ENCODE results near the gene EPS8L1. TPM values are rescaled to one million over a fixed set of nuclear protein-coding genes. Genes with fewer than 3 reads are reported as not detected.

Gene EPS8L1
- polyA plus RNA-seq, 1 of the 3 experiments (the other 2 are of a cell fraction) = 12.9 TPM

DNA sequence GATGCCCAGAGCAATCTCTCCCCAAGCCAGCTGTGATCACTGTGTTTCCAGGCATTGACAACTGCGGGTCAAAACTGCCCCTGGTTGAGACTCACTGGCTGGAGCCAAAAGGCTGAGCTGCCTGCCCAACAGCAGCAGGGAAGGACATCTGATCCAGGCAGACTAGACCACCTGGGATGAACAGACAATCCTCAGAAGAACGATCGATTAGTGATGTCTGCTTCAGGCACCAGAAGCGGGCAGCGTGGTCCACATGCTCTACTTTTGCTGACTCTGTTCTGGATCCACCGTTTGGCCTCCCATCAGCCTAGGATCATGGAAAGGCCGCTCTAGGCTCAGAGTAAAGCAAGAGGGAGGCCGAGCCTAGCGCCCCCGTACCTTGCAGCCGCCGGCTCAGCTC lies 27.7 kb upstream of the EPS8L1 start:
- ChIA-PET CTCF (no interaction called here), POLR2A (no interaction called here)
- no peaks in the 10 kb centered on the region for H3K4me1 ChIP-seq (ENCODE audit: control insufficient read depth in 1 of 2, insufficient read depth in 2 of 2, low read depth in 1 of 2, low read length in 1 of 2)
- H3K9me2 ChIP-seq = no peaks in the 10 kb centered on the region
- no peaks in the 10 kb centered on the region for H4K20me1 ChIP-seq (ENCODE audit: insufficient read depth)
- 87% methylated on average over 12 of the region's 12 CpGs for WGBS (ENCODE audit: low lambda C conversion rate)
- peaks cover 0 to 43% of the 10 kb centered on the region in 2 experiments for H3K36me3 ChIP-seq (replicated peaks in 1 of 2; ENCODE audit: control insufficient read depth in 1 of 2, insufficient read depth in 2 of 2, low read length in 1 of 2)
- H3K4me2 ChIP-seq = no peak overlapping the region
- H2AFZ ChIP-seq (ENCODE audit: low read depth) = no peak overlapping the region
- DNase-seq = no peak
- H3K4me3 ChIP-seq (ENCODE audit: low read depth in 2 of 2, low read length in 1 of 2) = no peak overlapping the region
- no peaks in the 10 kb centered on the region for H3K79me2 ChIP-seq (ENCODE audit: insufficient read depth)
- H3K9me3 ChIP-seq = no peaks in the 10 kb centered on the region
- no peak overlapping the region for H3K27ac ChIP-seq (ENCODE audit: low read depth in 2 of 2, low read length in 1 of 2)
- H3F3A ChIP-seq (replicated peaks; ENCODE audit: insufficient read depth) = no peaks in the 10 kb centered on the region
- H3K27me3 ChIP-seq (ENCODE audit: insufficient read depth) = no peaks in the 10 kb centered on the region
- no peak overlapping the region for H3K9ac ChIP-seq
- TF ChIP-seq JUND (IDR thresholded peaks at IDR 0.05) = no peak
- TF ChIP-seq EP300 (IDR thresholded peaks at IDR 0.05; ENCODE audit: borderline replicate concordance in 1 of 2, low read depth in 1 of 2, low read length in 1 of 2) = no peak
- no peak for TF ChIP-seq SIN3A (IDR thresholded peaks at IDR 0.05; ENCODE audit: borderline replicate concordance, low read depth, low read length)
- TF ChIP-seq, protein P1, sequence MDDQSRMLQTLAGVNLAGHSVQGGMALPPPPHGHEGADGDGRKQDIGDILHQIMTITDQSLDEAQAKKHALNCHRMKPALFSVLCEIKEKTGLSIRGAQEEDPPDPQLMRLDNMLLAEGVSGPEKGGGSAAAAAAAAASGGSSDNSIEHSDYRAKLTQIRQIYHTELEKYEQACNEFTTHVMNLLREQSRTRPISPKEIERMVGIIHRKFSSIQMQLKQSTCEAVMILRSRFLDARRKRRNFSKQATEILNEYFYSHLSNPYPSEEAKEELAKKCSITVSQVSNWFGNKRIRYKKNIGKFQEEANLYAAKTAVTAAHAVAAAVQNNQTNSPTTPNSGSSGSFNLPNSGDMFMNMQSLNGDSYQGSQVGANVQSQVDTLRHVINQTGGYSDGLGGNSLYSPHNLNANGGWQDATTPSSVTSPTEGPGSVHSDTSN (IDR thresholded peaks at IDR 0.05) = no peak
- TF ChIP-seq REST (IDR thresholded peaks at IDR 0.05; ENCODE audit: low read depth, low read length) = no peak
- no peak for TF ChIP-seq TAF1 (IDR thresholded peaks at IDR 0.05; ENCODE audit: borderline replicate concordance, low read depth, low read length)
- no peak for TF ChIP-seq CHD2 (IDR thresholded peaks at IDR 0.05; ENCODE audit: low read length, partially characterized antibody)
- no peak for TF ChIP-seq RAD21 (IDR thresholded peaks at IDR 0.05; ENCODE audit: low read length)
- TF ChIP-seq POLR2AphosphoS5 (IDR thresholded peaks at IDR 0.05; ENCODE audit: low read depth, low read length) = no peak
- no peak for TF ChIP-seq FOXJ3 (CRISPR knock-in tag; IDR thresholded peaks at IDR 0.05)
- TF ChIP-seq FOSL2 (IDR thresholded peaks at IDR 0.05; ENCODE audit: borderline replicate concordance, low read depth) = no peak
- TF ChIP-seq, protein P2, sequence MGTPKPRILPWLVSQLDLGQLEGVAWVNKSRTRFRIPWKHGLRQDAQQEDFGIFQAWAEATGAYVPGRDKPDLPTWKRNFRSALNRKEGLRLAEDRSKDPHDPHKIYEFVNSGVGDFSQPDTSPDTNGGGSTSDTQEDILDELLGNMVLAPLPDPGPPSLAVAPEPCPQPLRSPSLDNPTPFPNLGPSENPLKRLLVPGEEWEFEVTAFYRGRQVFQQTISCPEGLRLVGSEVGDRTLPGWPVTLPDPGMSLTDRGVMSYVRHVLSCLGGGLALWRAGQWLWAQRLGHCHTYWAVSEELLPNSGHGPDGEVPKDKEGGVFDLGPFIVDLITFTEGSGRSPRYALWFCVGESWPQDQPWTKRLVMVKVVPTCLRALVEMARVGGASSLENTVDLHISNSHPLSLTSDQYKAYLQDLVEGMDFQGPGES (IDR thresholded peaks at IDR 0.05; ENCODE audit: low read depth, low read length) = no peak
- TF ChIP-seq TEAD4 (IDR thresholded peaks at IDR 0.05; ENCODE audit: borderline replicate concordance, insufficient read depth) = no peak
- TF ChIP-seq, protein P3, sequence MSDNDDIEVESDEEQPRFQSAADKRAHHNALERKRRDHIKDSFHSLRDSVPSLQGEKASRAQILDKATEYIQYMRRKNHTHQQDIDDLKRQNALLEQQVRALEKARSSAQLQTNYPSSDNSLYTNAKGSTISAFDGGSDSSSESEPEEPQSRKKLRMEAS (IDR thresholded peaks at IDR 0.05; ENCODE audit: low read depth) = no peak
- no peak for TF ChIP-seq MEF2A (IDR thresholded peaks at IDR 0.05; ENCODE audit: borderline replicate concordance, low read depth)
- no peak for TF ChIP-seq EZH2phosphoT487 (IDR thresholded peaks at IDR 0.05; ENCODE audit: borderline replicate concordance, low read depth)
- no peak for TF ChIP-seq YY1 (IDR thresholded peaks at IDR 0.05; ENCODE audit: low read depth)
- TF ChIP-seq NFIC (IDR thresholded peaks at IDR 0.05; ENCODE audit: borderline replicate concordance) = no peak
- no peak for TF ChIP-seq RCOR1 (IDR thresholded peaks at IDR 0.05; ENCODE audit: low read length)
